ENCODE results near the gene LMNA. TPM values are rescaled to one million over a fixed set of nuclear protein-coding genes. Genes with fewer than 3 reads are reported as not detected.

Gene LMNA
- total and polyA plus RNA-seq, 7 donors: 108 to 241 (median 187) TPM

DNA sequence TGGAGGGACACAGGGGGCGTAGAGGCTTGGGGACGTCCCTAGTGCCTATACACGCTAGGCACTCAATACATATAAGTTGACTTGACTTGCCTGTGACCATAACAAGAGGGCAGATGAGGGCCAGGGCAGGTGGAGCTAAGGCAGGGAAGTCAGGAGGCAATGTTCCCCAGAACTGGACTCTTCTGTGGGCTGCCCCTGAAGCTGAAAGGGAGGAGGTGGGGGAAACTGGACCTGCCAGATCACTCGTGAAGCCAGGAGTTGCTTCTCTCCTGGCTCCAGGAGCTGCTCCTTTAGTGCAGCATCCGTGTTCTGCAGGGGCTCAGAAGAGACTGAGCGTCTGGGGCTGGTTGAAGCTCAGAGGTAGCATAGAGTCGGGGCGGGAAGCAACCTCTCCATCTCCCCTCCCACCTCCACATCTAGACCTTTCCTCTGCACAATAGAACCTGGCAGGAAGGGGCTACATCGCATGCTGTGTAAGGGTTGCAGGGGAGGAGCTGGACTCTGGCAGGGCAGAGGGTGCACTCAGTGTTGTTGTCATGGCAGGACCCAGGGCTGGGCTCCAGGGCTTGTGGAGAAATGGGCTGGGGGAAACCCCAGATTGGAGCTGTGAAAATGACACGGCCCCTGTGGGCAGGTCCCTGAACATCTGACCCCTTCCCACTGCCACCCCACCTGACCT, 36.0 kb downstream of the LMNA start:
- no peak for DNase-seq
- no peak for TF ChIP-seq POLR2A (IDR thresholded peaks at IDR 0.05)
- no peak for TF ChIP-seq EP300 (IDR thresholded peaks at IDR 0.05)
- TF ChIP-seq, protein P1, sequence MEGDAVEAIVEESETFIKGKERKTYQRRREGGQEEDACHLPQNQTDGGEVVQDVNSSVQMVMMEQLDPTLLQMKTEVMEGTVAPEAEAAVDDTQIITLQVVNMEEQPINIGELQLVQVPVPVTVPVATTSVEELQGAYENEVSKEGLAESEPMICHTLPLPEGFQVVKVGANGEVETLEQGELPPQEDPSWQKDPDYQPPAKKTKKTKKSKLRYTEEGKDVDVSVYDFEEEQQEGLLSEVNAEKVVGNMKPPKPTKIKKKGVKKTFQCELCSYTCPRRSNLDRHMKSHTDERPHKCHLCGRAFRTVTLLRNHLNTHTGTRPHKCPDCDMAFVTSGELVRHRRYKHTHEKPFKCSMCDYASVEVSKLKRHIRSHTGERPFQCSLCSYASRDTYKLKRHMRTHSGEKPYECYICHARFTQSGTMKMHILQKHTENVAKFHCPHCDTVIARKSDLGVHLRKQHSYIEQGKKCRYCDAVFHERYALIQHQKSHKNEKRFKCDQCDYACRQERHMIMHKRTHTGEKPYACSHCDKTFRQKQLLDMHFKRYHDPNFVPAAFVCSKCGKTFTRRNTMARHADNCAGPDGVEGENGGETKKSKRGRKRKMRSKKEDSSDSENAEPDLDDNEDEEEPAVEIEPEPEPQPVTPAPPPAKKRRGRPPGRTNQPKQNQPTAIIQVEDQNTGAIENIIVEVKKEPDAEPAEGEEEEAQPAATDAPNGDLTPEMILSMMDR (IDR thresholded peaks at IDR 0.05): no peak
- no peak for TF ChIP-seq POLR2AphosphoS5 (IDR thresholded peaks at IDR 0.05)
- Histone ChIP-seq H3K36me3 (no peaks in the 10 kb centered on the region), H3K4me1 (peaks cover 0 to 19% (median 18%) of the 10 kb centered on the region in 4 donors), H3K9me3 (no peaks in the 10 kb centered on the region), H3K4me3 (no peak overlapping the region), H3K27ac (no peak overlapping the region), H3K27me3 (peaks cover 5 to 34% (median 18%) of the 10 kb centered on the region in 3 donors)
- 70 to 72% methylated on average over 10 of the region's 10 CpGs for WGBS, 2 donors
- intact Hi-C loops (cut with DNase I): no loop called here

DNA sequence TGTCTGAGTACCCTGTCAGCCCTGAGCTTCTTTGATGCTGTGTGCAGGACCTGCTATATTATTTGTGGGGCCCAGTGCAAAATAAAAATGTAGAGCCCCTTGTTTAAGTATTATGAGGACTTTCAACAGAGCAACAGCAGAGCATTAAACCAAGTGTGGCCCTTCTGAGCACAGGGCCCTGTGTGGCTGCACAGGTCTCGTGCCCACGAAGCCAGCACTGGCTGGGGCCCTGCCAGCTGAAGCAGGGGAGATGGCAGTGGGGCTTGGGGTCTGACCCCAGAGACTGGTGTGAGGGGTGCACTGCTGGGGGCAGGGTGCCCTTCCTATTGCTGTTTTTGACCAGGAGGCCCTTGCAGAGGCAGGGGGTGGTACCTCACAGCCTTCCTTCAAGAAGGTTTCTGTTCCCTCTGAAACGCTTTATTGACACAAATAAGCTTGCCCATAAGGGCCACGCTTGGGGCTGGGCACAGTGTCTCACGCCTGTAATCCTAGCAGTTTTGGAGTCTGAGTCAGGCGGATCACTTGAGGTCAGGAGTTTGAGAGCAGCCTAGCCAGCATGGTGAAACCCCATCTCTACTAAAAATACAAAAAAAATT, 36.7 kb downstream of the LMNA start:
- H3K27me3 ChIP-seq: peaks cover 5 to 34% (median 18%) of the 10 kb centered on the region in 3 donors
- H3K36me3 ChIP-seq: no peaks in the 10 kb centered on the region
- no peaks in the 10 kb centered on the region for H3K9me3 ChIP-seq
- H3K4me3 ChIP-seq: no peak overlapping the region
- 64 to 71% methylated on average over 6 of the region's 6 CpGs for WGBS, 2 donors
- no peak for TF ChIP-seq POLR2A (IDR thresholded peaks at IDR 0.05)
- TF ChIP-seq EP300 (IDR thresholded peaks at IDR 0.05): no peak
- no peak for TF ChIP-seq POLR2AphosphoS5 (IDR thresholded peaks at IDR 0.05)
- TF ChIP-seq, protein P1 (IDR thresholded peaks at IDR 0.05): no peak
- peaks cover 0 to 12% (median 11%) of the 10 kb centered on the region in 4 donors for H3K4me1 ChIP-seq
- no peak for DNase-seq
- intact Hi-C loops (cut with DNase I): no loop called here
- H3K27ac ChIP-seq: no peak overlapping the region

DNA sequence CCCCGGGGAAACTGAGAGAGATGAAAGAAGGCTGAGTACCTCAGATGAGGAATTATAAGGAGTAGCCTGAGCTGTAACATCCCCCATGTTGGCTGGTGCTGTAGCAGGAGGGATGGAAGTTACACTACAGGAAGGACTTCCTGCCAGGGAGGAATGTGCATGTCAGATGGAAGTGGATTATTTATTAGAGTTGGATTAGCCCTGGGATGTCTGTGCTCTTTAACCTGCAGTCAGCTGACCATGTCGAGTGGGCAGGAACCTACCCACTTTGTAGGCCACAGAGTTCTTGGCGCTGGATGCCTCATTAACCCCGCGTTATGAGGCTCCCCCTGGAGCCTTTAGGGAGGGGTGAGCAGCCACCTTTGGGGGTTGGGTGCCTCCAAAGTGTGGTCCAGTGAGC, 38.1 kb downstream of the LMNA start:
- H3K27me3 ChIP-seq: peaks cover 5 to 34% (median 18%) of the 10 kb centered on the region in 3 donors
- no peaks in the 10 kb centered on the region for H3K36me3 ChIP-seq
- no peak overlapping the region for H3K27ac ChIP-seq
- H3K4me1 ChIP-seq: no peaks in the 10 kb centered on the region
- H3K9me3 ChIP-seq: no peaks in the 10 kb centered on the region
- no peak for DNase-seq
- 73 to 76% methylated on average over 5 of the region's 5 CpGs for WGBS, 2 donors
- TF ChIP-seq, protein P1 (IDR thresholded peaks at IDR 0.05): no peak
- TF ChIP-seq POLR2AphosphoS5 (IDR thresholded peaks at IDR 0.05) (no peak), POLR2A (IDR thresholded peaks at IDR 0.05) (no peak), EP300 (IDR thresholded peaks at IDR 0.05) (no peak)
- no peak overlapping the region for H3K4me3 ChIP-seq
- intact Hi-C loops (cut with DNase I): no loop called here

DNA sequence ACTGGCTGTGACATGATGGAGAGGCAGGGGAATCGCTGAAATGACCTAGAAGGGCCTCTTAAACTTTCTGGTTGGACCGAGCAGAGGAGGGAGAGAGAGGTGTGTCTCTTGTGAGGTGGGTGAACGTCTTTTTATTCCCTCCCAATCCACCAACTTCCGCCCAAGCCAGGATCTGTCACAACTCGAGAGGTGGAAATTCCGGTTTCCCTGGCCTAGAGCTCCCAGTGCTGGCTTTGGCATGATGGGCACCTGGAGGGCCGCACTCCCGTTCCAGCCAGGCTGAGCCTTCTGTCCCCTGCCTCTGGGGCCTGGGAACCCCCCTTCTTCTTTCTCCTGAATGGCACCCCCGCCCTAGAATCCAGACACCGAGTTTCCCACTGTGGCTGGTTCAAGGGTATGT, 38.9 kb downstream of the LMNA start, which contains the start of gene SEMA4A:
Gene SEMA4A (plus strand): TSS at position 224 of the 400 bp plus-strand sequence. CDS start 994 bp downstream, outside the sequence.
- TF ChIP-seq, protein P1 (IDR thresholded peaks at IDR 0.05): no peak
- TF ChIP-seq POLR2A (IDR thresholded peaks at IDR 0.05) (no peak), EP300 (IDR thresholded peaks at IDR 0.05) (no peak)
- no peaks in the 10 kb centered on the region for H3K4me1 ChIP-seq
- 28 to 67% methylated on average over 10 of the region's 10 CpGs for WGBS, 2 donors
- H3K36me3 ChIP-seq: no peaks in the 10 kb centered on the region
- no peak within 1 kb of the TSS for H3K27ac ChIP-seq
- H3K27me3 ChIP-seq: peaks cover 5 to 34% (median 18%) of the 10 kb centered on the region in 3 donors
- H3K4me3 ChIP-seq: no peak within 1 kb of the TSS
- intact Hi-C loops (cut with DNase I): no loop called here
- no peak for DNase-seq
- H3K9me3 ChIP-seq: no peaks in the 10 kb centered on the region

Data from sigmoid colon (tissue), 7 donors.